ENCODE measurements around the gene PHF2. TPM values are rescaled to one million over a fixed set of nuclear protein-coding genes. Genes with fewer than 3 reads are reported as not detected.

The PHF2 gene
- total RNA-seq, 2 experiments from 2014 or later: 20.6 to 23.7 TPM

DNA sequence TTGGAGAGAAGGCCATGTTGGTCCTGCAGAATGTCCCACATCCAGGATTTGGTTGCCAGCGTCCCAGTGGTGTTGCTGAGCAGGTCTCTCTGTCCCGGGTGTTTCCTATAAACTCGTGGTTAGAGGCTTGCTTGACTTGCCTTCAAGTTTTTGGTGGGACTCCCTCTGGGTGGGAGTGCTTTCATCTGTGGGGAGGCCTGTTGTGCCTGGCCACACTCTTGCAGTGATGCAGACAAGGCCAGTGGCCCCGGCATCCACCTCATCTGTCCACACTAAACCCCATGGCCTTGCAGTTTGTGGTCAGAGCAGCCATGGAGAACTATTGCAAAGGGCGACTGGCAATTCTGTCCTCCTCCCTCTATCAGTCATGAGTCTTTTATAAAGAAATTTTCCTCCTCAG is 71.8 kb downstream of the PHF2 start:
- no peak overlapping the region for H3K4me3 ChIP-seq (ENCODE audit: low read depth, low read length, poor library complexity, severe bottlenecking)
- no peaks in the 10 kb centered on the region for H3K9me3 ChIP-seq (ENCODE audit: low read length)
- no peaks in the 10 kb centered on the region for H3K79me2 ChIP-seq (ENCODE audit: insufficient read depth, low read depth, low read length)
- ChIA-PET CTCF (ENCODE audit: unreplicated experiment) (no interaction called here), POLR2A (no interaction called here)
- H2AFZ ChIP-seq (ENCODE audit: low read length): no peak overlapping the region
- H3K9me2 ChIP-seq (ENCODE audit: insufficient read depth, low read length): no peaks in the 10 kb centered on the region
- no peak overlapping the region for H3K4me2 ChIP-seq (ENCODE audit: low read length)
- TF ChIP-seq, protein P1, sequence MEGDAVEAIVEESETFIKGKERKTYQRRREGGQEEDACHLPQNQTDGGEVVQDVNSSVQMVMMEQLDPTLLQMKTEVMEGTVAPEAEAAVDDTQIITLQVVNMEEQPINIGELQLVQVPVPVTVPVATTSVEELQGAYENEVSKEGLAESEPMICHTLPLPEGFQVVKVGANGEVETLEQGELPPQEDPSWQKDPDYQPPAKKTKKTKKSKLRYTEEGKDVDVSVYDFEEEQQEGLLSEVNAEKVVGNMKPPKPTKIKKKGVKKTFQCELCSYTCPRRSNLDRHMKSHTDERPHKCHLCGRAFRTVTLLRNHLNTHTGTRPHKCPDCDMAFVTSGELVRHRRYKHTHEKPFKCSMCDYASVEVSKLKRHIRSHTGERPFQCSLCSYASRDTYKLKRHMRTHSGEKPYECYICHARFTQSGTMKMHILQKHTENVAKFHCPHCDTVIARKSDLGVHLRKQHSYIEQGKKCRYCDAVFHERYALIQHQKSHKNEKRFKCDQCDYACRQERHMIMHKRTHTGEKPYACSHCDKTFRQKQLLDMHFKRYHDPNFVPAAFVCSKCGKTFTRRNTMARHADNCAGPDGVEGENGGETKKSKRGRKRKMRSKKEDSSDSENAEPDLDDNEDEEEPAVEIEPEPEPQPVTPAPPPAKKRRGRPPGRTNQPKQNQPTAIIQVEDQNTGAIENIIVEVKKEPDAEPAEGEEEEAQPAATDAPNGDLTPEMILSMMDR (conservative IDR thresholded peaks at IDR 0.05; ENCODE audit: low read length): no peak
- TF ChIP-seq EZH2phosphoT487 (IDR thresholded peaks at IDR 0.05; ENCODE audit: borderline replicate concordance, low read depth, low read length): no peak
- no peaks in the 10 kb centered on the region for H3K4me1 ChIP-seq (ENCODE audit: insufficient read depth, low read length, poor library complexity, severe bottlenecking)
- no peak for DNase-seq (ENCODE audit: low spot score)
- H4K20me1 ChIP-seq (ENCODE audit: insufficient read depth, low read length): no peaks in the 10 kb centered on the region
- BruUV-seq (replicated peaks): no TSS peak
- no peak overlapping the region for H3K27ac ChIP-seq (ENCODE audit: low read depth, low read length, poor library complexity, severe bottlenecking)
- H3K36me3 ChIP-seq (ENCODE audit: insufficient read depth, low read length): peaks cover 10% of the 10 kb centered on the region
- intact Hi-C loops (cut with micrococcal nuclease; ENCODE audit: unreplicated experiment): no loop called here

DNA sequence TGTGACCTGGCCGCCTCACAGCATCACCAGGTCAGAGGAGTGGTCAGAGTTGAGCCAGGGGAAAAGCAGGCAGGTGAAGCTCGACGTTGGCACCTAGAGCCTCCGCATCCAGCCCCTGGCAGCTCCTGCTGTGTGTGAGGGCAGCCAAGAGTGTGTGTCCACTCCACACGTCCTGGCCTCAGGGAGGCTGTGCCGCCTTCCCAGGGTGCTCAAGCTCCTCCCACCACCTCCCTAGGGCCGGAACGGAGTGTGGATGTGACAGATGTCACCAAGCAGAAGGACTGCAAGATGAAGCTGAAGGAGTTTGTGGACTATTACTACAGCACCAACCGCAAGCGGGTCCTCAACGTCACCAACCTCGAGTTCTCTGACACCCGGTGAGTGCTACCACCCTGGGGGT is 72.5 kb downstream of the PHF2 start:
- intact Hi-C loops (cut with micrococcal nuclease; ENCODE audit: unreplicated experiment): no loop called here
- Histone ChIP-seq H3K4me3 (ENCODE audit: low read depth, low read length, poor library complexity, severe bottlenecking) (no peak overlapping the region), H3K36me3 (ENCODE audit: insufficient read depth, low read length) (peaks cover 10% of the 10 kb centered on the region), H3K79me2 (ENCODE audit: insufficient read depth, low read depth, low read length) (no peaks in the 10 kb centered on the region), H3K9me3 (ENCODE audit: low read length) (no peaks in the 10 kb centered on the region), H3K9me2 (ENCODE audit: insufficient read depth, low read length) (no peaks in the 10 kb centered on the region), H2AFZ (ENCODE audit: low read length) (no peak overlapping the region), H3K27ac (ENCODE audit: low read depth, low read length, poor library complexity, severe bottlenecking) (no peak overlapping the region), H3K4me1 (ENCODE audit: insufficient read depth, low read length, poor library complexity, severe bottlenecking) (no peaks in the 10 kb centered on the region), H3K4me2 (ENCODE audit: low read length) (no peak overlapping the region), H4K20me1 (ENCODE audit: insufficient read depth, low read length) (no peaks in the 10 kb centered on the region)
- TF ChIP-seq, protein P1 (conservative IDR thresholded peaks at IDR 0.05; ENCODE audit: low read length): no peak
- TF ChIP-seq EZH2phosphoT487 (IDR thresholded peaks at IDR 0.05; ENCODE audit: borderline replicate concordance, low read depth, low read length): no peak
- no TSS peak for BruUV-seq (replicated peaks)
- ChIA-PET POLR2A (no interaction called here), CTCF (ENCODE audit: unreplicated experiment) (no interaction called here)
- no peak for DNase-seq (ENCODE audit: low spot score)

DNA sequence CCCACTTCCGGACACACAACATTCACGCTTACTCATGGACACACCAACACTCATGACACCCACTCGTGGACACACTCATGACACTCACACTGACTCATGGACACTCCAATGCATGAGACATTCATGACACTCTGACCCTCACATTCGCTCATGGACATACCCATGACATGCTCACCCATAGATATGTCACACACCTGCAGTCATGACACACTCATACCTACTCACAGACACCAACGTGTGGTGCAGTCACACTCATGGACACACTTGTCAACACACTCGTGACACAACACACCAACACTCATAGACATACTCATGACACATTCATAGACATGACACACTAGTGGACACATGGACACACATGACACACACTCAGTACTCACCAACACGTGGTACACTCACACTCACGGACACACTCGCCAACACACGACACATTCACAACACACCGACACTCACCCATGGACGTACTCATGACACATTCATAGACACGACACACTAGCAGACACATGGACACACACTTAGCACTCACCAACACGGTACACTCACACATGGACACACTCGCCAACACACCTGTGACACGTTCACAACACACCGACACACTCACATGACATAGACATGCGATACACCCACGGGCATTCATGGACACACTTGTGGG is 73.4 kb downstream of the PHF2 start:
- Histone ChIP-seq H3K79me2 (ENCODE audit: insufficient read depth, low read depth, low read length) (no peaks in the 10 kb centered on the region), H3K4me2 (ENCODE audit: low read length) (no peak overlapping the region), H2AFZ (ENCODE audit: low read length) (no peak overlapping the region), H3K4me1 (ENCODE audit: insufficient read depth, low read length, poor library complexity, severe bottlenecking) (no peaks in the 10 kb centered on the region), H3K27ac (ENCODE audit: low read depth, low read length, poor library complexity, severe bottlenecking) (no peak overlapping the region), H3K36me3 (ENCODE audit: insufficient read depth, low read length) (peaks cover 10% of the 10 kb centered on the region), H3K9me3 (ENCODE audit: low read length) (no peaks in the 10 kb centered on the region), H3K4me3 (ENCODE audit: low read depth, low read length, poor library complexity, severe bottlenecking) (no peak overlapping the region), H3K9me2 (ENCODE audit: insufficient read depth, low read length) (no peaks in the 10 kb centered on the region), H4K20me1 (ENCODE audit: insufficient read depth, low read length) (no peaks in the 10 kb centered on the region)
- no peak for DNase-seq (ENCODE audit: low spot score)
- POLR2A ChIA-PET: no interaction called here
- no TSS peak for BruUV-seq (replicated peaks)
- intact Hi-C loops (cut with micrococcal nuclease; ENCODE audit: unreplicated experiment): no loop called here
- TF ChIP-seq, protein P1 (conservative IDR thresholded peaks at IDR 0.05; ENCODE audit: low read length): no peak
- no peak for TF ChIP-seq EZH2phosphoT487 (IDR thresholded peaks at IDR 0.05; ENCODE audit: borderline replicate concordance, low read depth, low read length)
- CTCF ChIA-PET (ENCODE audit: unreplicated experiment): no interaction called here
